Body of pancreas (tissue), 4 donors: ENCODE data around the gene CTSC.

Source experiments
- POLR2A ChIP-seq, 3 donors: fragments of 450-650 bp; IDR thresholded peaks; one replicate each; pipeline ENCODE4 v1.6.1; 2016; ENCODE audit warnings: antibody characterized with exemption in 3 of 3, mild to moderate bottlenecking in 2 of 3
- TF ChIP-seq, protein P1 (sequence below), 7 experiments: fragments of 450-650 bp in 4 of 7; fragments of 200-600 bp in 3 of 7; sonication (generic) in 3 of 7; IDR thresholded peaks; one replicate each; pipeline ENCODE4 v1.5.1; 2016 to 2019; ENCODE audit warnings: antibody characterized with exemption in 7 of 7

DNA sequence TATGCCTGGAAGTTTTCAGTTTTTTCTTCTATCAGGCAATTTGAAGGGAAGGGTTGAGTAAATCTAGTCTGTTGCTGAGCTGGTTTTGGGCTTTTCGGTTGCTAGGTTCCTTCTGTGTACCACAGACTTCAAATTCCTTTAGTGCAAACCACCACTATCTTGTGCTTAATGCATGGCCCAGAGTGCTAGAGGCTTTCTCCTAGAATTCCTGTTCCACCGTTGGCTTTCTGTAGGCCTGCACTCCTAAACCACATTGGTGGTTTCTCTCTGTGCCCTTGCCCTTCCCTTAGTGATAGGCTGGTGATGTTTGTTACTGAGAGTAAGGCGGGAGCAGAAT lies 47.1 kb upstream of the CTSC start:
- TF ChIP-seq, protein P1, sequence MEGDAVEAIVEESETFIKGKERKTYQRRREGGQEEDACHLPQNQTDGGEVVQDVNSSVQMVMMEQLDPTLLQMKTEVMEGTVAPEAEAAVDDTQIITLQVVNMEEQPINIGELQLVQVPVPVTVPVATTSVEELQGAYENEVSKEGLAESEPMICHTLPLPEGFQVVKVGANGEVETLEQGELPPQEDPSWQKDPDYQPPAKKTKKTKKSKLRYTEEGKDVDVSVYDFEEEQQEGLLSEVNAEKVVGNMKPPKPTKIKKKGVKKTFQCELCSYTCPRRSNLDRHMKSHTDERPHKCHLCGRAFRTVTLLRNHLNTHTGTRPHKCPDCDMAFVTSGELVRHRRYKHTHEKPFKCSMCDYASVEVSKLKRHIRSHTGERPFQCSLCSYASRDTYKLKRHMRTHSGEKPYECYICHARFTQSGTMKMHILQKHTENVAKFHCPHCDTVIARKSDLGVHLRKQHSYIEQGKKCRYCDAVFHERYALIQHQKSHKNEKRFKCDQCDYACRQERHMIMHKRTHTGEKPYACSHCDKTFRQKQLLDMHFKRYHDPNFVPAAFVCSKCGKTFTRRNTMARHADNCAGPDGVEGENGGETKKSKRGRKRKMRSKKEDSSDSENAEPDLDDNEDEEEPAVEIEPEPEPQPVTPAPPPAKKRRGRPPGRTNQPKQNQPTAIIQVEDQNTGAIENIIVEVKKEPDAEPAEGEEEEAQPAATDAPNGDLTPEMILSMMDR (IDR thresholded peaks at IDR 0.05): no peak
- no peak for TF ChIP-seq POLR2A (IDR thresholded peaks at IDR 0.05)
